DND-41 (cell line): ENCODE results near the gene ACOT4.
"Not testable (repeated sequence)": the region's sequence is repeated elsewhere in the genome, so short reads cannot be mapped to it uniquely, and the experiment has no call there.

Source experiments
- CTCF ChIP-seq: IDR thresholded peaks from 2 replicates; pipeline ENCODE4 v1.5.1; 2012; ENCODE audit warnings: borderline replicate concordance, low read length, moderate library complexity, mild to moderate bottlenecking; ENCODE audit not compliant: poor library complexity, severe bottlenecking; ENCODE audit errors: extremely low read depth
- EZH2 ChIP-seq: IDR thresholded peaks from 3 replicates; pipeline ENCODE4 v1.6.1; 2012; ENCODE audit warnings: borderline replicate concordance, low read depth, mild to moderate bottlenecking, moderate library complexity, low read length, inconsistent platforms; ENCODE audit not compliant: severe bottlenecking

GRCh38 chr14:73562696-73563095, 29.0 kb upstream of the ACOT4 start:
- TF ChIP-seq CTCF, EZH2: not testable (repeated sequence)
